Fibroblast of skin of left biceps (primary cell): Measurements from ENCODE around the gene OR5M11.
"Not testable (repeated sequence)": the region's sequence is repeated elsewhere in the genome, so short reads cannot be mapped to it uniquely, and the experiment has no call there.

Source experiments
- DNase-seq, 2 experiments: peaks; one replicate each; pipeline ENCODE4 v3.0.0-alpha.2; 2013; ENCODE audit warnings: low read depth in 2 of 2

OR5M11 gene

GRCh38 chr11:56543157-56543556 is at the start of gene OR5M11:
Gene OR5M11, minus strand, starts transcription at chr11:56543257. Its CDS starts 0 bp downstream, at chr11:56543257.
- no peak for DNase-seq

- DNase-seq, result not testable (repeated sequence)
Observed at GRCh38 chr11:56592088-56592717, 49.1 kb upstream of the OR5M11 start.

- no peak for DNase-seq
Observed at GRCh38 chr11:56577621-56578020, 34.6 kb upstream of the OR5M11 start, which contains the start of gene OR5M10. Gene OR5M10, minus strand, starts transcription at chr11:56577721. Its CDS starts 0 bp downstream, at chr11:56577721.

GRCh38 chr11:56558574-56558973 is 15.5 kb upstream of the OR5M11 start:
- no peak for DNase-seq

- not testable (repeated sequence) for DNase-seq
Observed at GRCh38 chr11:56554691-56555090, 11.6 kb upstream of the OR5M11 start.

- no peak for DNase-seq
Observed at GRCh38 chr11:56545531-56545930, 2.5 kb upstream of the OR5M11 start.

- no peak for DNase-seq
Observed at GRCh38 chr11:56543739-56544138, 682 bp upstream of the OR5M11 start.

- no peak for DNase-seq
Observed at GRCh38 chr11:56533054-56533740, 9.9 kb downstream of the OR5M11 start.

GRCh38 chr11:56531856-56532255 is 11.2 kb downstream of the OR5M11 start:
- no peak for DNase-seq

- DNase-seq, result no peak
Observed at GRCh38 chr11:56522008-56522407, 21.0 kb downstream of the OR5M11 start.

- no peak for DNase-seq
Observed at GRCh38 chr11:56513280-56513679, 29.8 kb downstream of the OR5M11 start.

GRCh38 chr11:56509439-56509838 is 33.6 kb downstream of the OR5M11 start:
- no peak for DNase-seq

- no peak for DNase-seq
Observed at GRCh38 chr11:56497010-56497409, 46.0 kb downstream of the OR5M11 start.

GRCh38 chr11:56495117-56495516 is 47.9 kb downstream of the OR5M11 start:
- DNase-seq, result no peak
